Left cardiac atrium (tissue), 4 donors: ENCODE measurements around the gene PRICKLE2. TPM values are rescaled to one million over a fixed set of nuclear protein-coding genes. Genes with fewer than 3 reads are reported as not detected.

Source experiments
- ATAC-seq, 2 donors: fragments of 200-7000 bp; cut with Tn5 transposase; one replicate each; pipeline ENCODE4 v1.9.1; 2020; ENCODE audit warnings: mild to moderate bottlenecking in 2 of 2, moderate library complexity in 2 of 2
- DNase-seq: peaks from one replicate; pipeline ENCODE4 v3.0.0-alpha.2; 2020
- intact Hi-C, 2 donors: fragments of 100-400 bp; cut with DNase I; formaldehyde crosslinking; loops; one replicate each; pipeline versions ENCODE4 v1.14.1 to v1.15.1; 2022 to 2023
- total RNA-seq, 2 donors: library from RNA; stranded (reverse); fragmentation: NEBNext Ultra II Directional; extraction: Animal tissue kit (Norgen Biotek cat#: 25700); gene quantifications; one replicate each; pipeline ENCODE4 v1.2.1, GENCODE V29; 2021
- donor health status: DM: no; HTN: yes; CAD: no.
- donor health status: DM: no; HTN: yes; CAD: no; lungs with severe emphysema.
- donor health status: DM: yes; HTN: yes; CAD: no.
- donor health status: Dilated cardiomyopathy.

Gene PRICKLE2
- total RNA-seq, 2 donors from 2014 or later = 21.0 to 21.9 TPM

GRCh38 chr3:64078966-64079365 is 146.3 kb downstream of the PRICKLE2 start:
- intact Hi-C loops = no loop called here
- ATAC-seq (no peak), DNase-seq (no peak)

GRCh38 chr3:64074895-64075679 is 150.2 kb downstream of the PRICKLE2 start:
- intact Hi-C loops = no loop called here
- ATAC-seq = no peak
- no peak for DNase-seq

GRCh38 chr3:64074060-64074459 is 151.2 kb downstream of the PRICKLE2 start:
- ATAC-seq (no peak), DNase-seq (no peak)
- intact Hi-C loops = no loop called here

- DNase-seq (no peak), ATAC-seq (no peak)
- intact Hi-C loops = no loop called here
Measured at GRCh38 chr3:64073158-64073761, 152.0 kb downstream of the PRICKLE2 start.

GRCh38 chr3:64072126-64072525 is 153.1 kb downstream of the PRICKLE2 start:
- DNase-seq (no peak), ATAC-seq (peak in 1 of 2 donors; percentile 35)
- intact Hi-C loops = no loop called here

GRCh38 chr3:64070704-64071103 is 154.6 kb downstream of the PRICKLE2 start:
- ATAC-seq (no peak), DNase-seq (no peak)
- intact Hi-C loops = no loop called here

- peak; percentile 34 to 65 for ATAC-seq
- peak; percentile 17 for DNase-seq
- intact Hi-C loops = no loop called here
Measured at GRCh38 chr3:64067506-64068346, 157.5 kb downstream of the PRICKLE2 start.

- intact Hi-C loops = no loop called here
- no peak for DNase-seq
- ATAC-seq = no peak
Measured at GRCh38 chr3:64064804-64065203, 160.5 kb downstream of the PRICKLE2 start.

- intact Hi-C loops = no loop called here
- DNase-seq = no peak
- ATAC-seq = no peak
Measured at GRCh38 chr3:64063983-64064438, 161.3 kb downstream of the PRICKLE2 start.

- intact Hi-C loops = no loop called here
- DNase-seq (no peak), ATAC-seq (no peak)
Measured at GRCh38 chr3:64063207-64063982, 161.9 kb downstream of the PRICKLE2 start.

GRCh38 chr3:64061628-64062027 is 163.6 kb downstream of the PRICKLE2 start:
- DNase-seq (no peak), ATAC-seq (no peak)
- intact Hi-C loops = no loop called here

GRCh38 chr3:64059484-64060175 is 165.6 kb downstream of the PRICKLE2 start:
- intact Hi-C loops = no loop called here

GRCh38 chr3:64058566-64058965 is 166.7 kb downstream of the PRICKLE2 start:
- intact Hi-C loops = no loop called here
- ATAC-seq (no peak), DNase-seq (no peak)

More at GRCh38 chr3:64059484-64060175, 165.6 kb downstream of the PRICKLE2 start:
- ATAC-seq = no peak
- DNase-seq = no peak

GRCh38 chr3:64057231-64057630 is 168.0 kb downstream of the PRICKLE2 start:
- no peak for DNase-seq
- ATAC-seq = no peak
- intact Hi-C loops = no loop called here

GRCh38 chr3:64056606-64057180 is 168.6 kb downstream of the PRICKLE2 start:
- ATAC-seq (no peak), DNase-seq (no peak)
- intact Hi-C loops = no loop called here

GRCh38 chr3:64055076-64055475 is 170.2 kb downstream of the PRICKLE2 start:
- ATAC-seq (no peak), DNase-seq (no peak)
- intact Hi-C loops = no loop called here

- intact Hi-C loops = no loop called here
- ATAC-seq = no peak
Measured at GRCh38 chr3:64054488-64054887, 170.8 kb downstream of the PRICKLE2 start.

GRCh38 chr3:64053581-64053980 is 171.7 kb downstream of the PRICKLE2 start:
- DNase-seq = no peak
- ATAC-seq = no peak
- intact Hi-C loops = no loop called here

More at GRCh38 chr3:64054488-64054887, 170.8 kb downstream of the PRICKLE2 start:
- no peak for DNase-seq
